Activated CD4-positive, alpha-beta T cell treated with anti-CD3 and anti-CD28 coated beads, Interleukin-2, amount 10 ng/mL, durations not matched to agents 24 days and 14 days (primary cell): ENCODE results near the gene GINS1. TPM values are rescaled to one million over a fixed set of nuclear protein-coding genes. Genes with fewer than 3 reads are reported as not detected.

ENCODE experiments used
- DNase-seq: peaks from one replicate; pipeline ENCODE4 v3.0.0; 2022
- H3K27ac Mint-ChIP-seq: one replicate; pipeline ENCODE4 v1.8.0; 2022; ENCODE audit warnings: mild to moderate bottlenecking, mixed read lengths
- H3K27me3 Mint-ChIP-seq: one replicate; pipeline ENCODE4 v1.8.0; 2022; ENCODE audit warnings: mixed read lengths
- H3K36me3 Mint-ChIP-seq: one replicate; pipeline ENCODE4 v1.8.0; 2022; ENCODE audit warnings: low read depth, mild to moderate bottlenecking, mixed read lengths
- H3K4me1 Mint-ChIP-seq: one replicate; pipeline ENCODE4 v1.8.0; 2021; ENCODE audit warnings: mixed read lengths
- H3K4me3 Mint-ChIP-seq: one replicate; pipeline ENCODE4 v1.8.0; 2022; ENCODE audit warnings: mild to moderate bottlenecking, moderate library complexity, mixed read lengths
- H3K9me3 Mint-ChIP-seq: one replicate; pipeline ENCODE4 v1.8.0; 2021; ENCODE audit warnings: mixed read lengths
- intact Hi-C: fragments of 100-400 bp; cut with micrococcal nuclease; formaldehyde crosslinking; loops from one replicate; pipeline ENCODE4 v1.15.1; 2023
- total RNA-seq: library from RNA; stranded (reverse); gene quantifications from 2 replicates; pipeline ENCODE4 v1.2.3, GENCODE V29; 2022

The GINS1 gene
- total RNA-seq, 1 donor from 2014 or later, result 43.0 TPM

GRCh38 chr20:25493748-25494505 lies 86.5 kb downstream of the GINS1 start:
- no peak overlapping the region for H3K4me3 Mint-ChIP-seq
- intact Hi-C loops, result no loop called here
- no peak for DNase-seq
- H3K9me3 Mint-ChIP-seq, result no peaks in the 10 kb centered on the region
- H3K36me3 Mint-ChIP-seq, result no peaks in the 10 kb centered on the region
- H3K27ac Mint-ChIP-seq, result no peak overlapping the region
- no peaks in the 10 kb centered on the region for H3K27me3 Mint-ChIP-seq
- H3K4me1 Mint-ChIP-seq, result no peaks in the 10 kb centered on the region

GRCh38 chr20:25494506-25495188 lies 87.2 kb downstream of the GINS1 start:
- H3K27ac Mint-ChIP-seq, result no peak overlapping the region
- intact Hi-C loops, result no loop called here

GRCh38 chr20:25495189-25495824 lies 87.8 kb downstream of the GINS1 start:
- H3K4me3 Mint-ChIP-seq, result no peak overlapping the region
- H3K27ac Mint-ChIP-seq, result no peak overlapping the region
- no peaks in the 10 kb centered on the region for H3K27me3 Mint-ChIP-seq
- H3K4me1 Mint-ChIP-seq, result no peaks in the 10 kb centered on the region
- no peak for DNase-seq
- H3K36me3 Mint-ChIP-seq, result no peaks in the 10 kb centered on the region
- intact Hi-C loops, result no loop called here
- no peaks in the 10 kb centered on the region for H3K9me3 Mint-ChIP-seq

More at GRCh38 chr20:25494506-25495188, 87.2 kb downstream of the GINS1 start:
- DNase-seq, result no peak
- no peaks in the 10 kb centered on the region for H3K9me3 Mint-ChIP-seq
- no peaks in the 10 kb centered on the region for H3K27me3 Mint-ChIP-seq
- H3K4me3 Mint-ChIP-seq, result no peak overlapping the region
- no peaks in the 10 kb centered on the region for H3K36me3 Mint-ChIP-seq
- no peaks in the 10 kb centered on the region for H3K4me1 Mint-ChIP-seq

GRCh38 chr20:25496165-25496967 lies 88.9 kb downstream of the GINS1 start:
- Mint-ChIP-seq H3K9me3 (no peaks in the 10 kb centered on the region), H3K4me1 (no peaks in the 10 kb centered on the region), H3K27me3 (no peaks in the 10 kb centered on the region), H3K4me3 (no peak overlapping the region), H3K36me3 (no peaks in the 10 kb centered on the region), H3K27ac (no peak overlapping the region)
- intact Hi-C loops, result no loop called here
- DNase-seq, result no peak

- H3K9me3 Mint-ChIP-seq, result no peaks in the 10 kb centered on the region
- H3K36me3 Mint-ChIP-seq, result no peaks in the 10 kb centered on the region
- H3K4me1 Mint-ChIP-seq, result no peaks in the 10 kb centered on the region
- no peak overlapping the region for H3K27ac Mint-ChIP-seq
- no peaks in the 10 kb centered on the region for H3K27me3 Mint-ChIP-seq
- no peak overlapping the region for H3K4me3 Mint-ChIP-seq
- intact Hi-C loops, result no loop called here
- DNase-seq, result no peak
Observed at GRCh38 chr20:25496968-25497401, 89.5 kb downstream of the GINS1 start.

- no peak overlapping the region for H3K27ac Mint-ChIP-seq
- no peaks in the 10 kb centered on the region for H3K36me3 Mint-ChIP-seq
- intact Hi-C loops, result no loop called here
- no peaks in the 10 kb centered on the region for H3K27me3 Mint-ChIP-seq
- H3K9me3 Mint-ChIP-seq, result no peaks in the 10 kb centered on the region
- no peaks in the 10 kb centered on the region for H3K4me1 Mint-ChIP-seq
- no peak for DNase-seq
- no peak overlapping the region for H3K4me3 Mint-ChIP-seq
Observed at GRCh38 chr20:25497586-25498279, 90.3 kb downstream of the GINS1 start.

Other genes starting within 250 kb of the GINS1 start
- gene ENTPD6, start 212.0 kb upstream of the GINS1 start, total RNA-seq, result 42.1 and 44.2 TPM in 2 replicates
- 36.0 and 36.6 TPM in 2 replicates for gene PYGB, start 159.6 kb upstream of the GINS1 start, total RNA-seq
- 28.7 and 30.0 TPM in 2 replicates for gene ABHD12, start 16.8 kb upstream of the GINS1 start, total RNA-seq
- gene NINL, start 177.9 kb downstream of the GINS1 start, total RNA-seq, result 3.0 and 3.5 TPM in 2 replicates
- 10.0 TPM in 2 replicates for gene NANP, start 216.3 kb downstream of the GINS1 start, total RNA-seq